ENCODE data around the gene FUT8.

- TF ChIP-seq CTCF (IDR thresholded peaks at IDR 0.05 in 2 of 3, conservative IDR thresholded peaks at IDR 0.05 in 1 of 3; ENCODE audit: borderline replicate concordance in 1 of 3, insufficient read depth in 1 of 3, low read depth in 2 of 3, low read length in 2 of 3), result no peak
- no peak for TF ChIP-seq CEBPB (IDR thresholded peaks at IDR 0.05; ENCODE audit: low read depth)
- no peak for TF ChIP-seq POLR2AphosphoS5 (IDR thresholded peaks at IDR 0.05; ENCODE audit: low read depth, low read length)
- no peak for TF ChIP-seq SRF (IDR thresholded peaks at IDR 0.05; ENCODE audit: low read depth)
- TF ChIP-seq POLR2A (IDR thresholded peaks at IDR 0.05; ENCODE audit: borderline replicate concordance, extremely low read depth, insufficient read depth, insufficient read length), result no peak
- no peak for TF ChIP-seq RAD21 (IDR thresholded peaks at IDR 0.05; ENCODE audit: low read depth)
- TF ChIP-seq EZH2 (IDR thresholded peaks at IDR 0.05), result no peak
- no peak for TF ChIP-seq MAX (IDR thresholded peaks at IDR 0.05)
- TF ChIP-seq EZH2phosphoT487 (IDR thresholded peaks at IDR 0.05; ENCODE audit: borderline replicate concordance), result no peak
- TF ChIP-seq ZFX (IDR thresholded peaks at IDR 0.05), result no peak
- no peak for TF ChIP-seq SIN3A (IDR thresholded peaks at IDR 0.05; ENCODE audit: low read depth)
- TF ChIP-seq ELF1 (IDR thresholded peaks at IDR 0.05; ENCODE audit: borderline replicate concordance, low read depth), result no peak
- TF ChIP-seq, protein P1, sequence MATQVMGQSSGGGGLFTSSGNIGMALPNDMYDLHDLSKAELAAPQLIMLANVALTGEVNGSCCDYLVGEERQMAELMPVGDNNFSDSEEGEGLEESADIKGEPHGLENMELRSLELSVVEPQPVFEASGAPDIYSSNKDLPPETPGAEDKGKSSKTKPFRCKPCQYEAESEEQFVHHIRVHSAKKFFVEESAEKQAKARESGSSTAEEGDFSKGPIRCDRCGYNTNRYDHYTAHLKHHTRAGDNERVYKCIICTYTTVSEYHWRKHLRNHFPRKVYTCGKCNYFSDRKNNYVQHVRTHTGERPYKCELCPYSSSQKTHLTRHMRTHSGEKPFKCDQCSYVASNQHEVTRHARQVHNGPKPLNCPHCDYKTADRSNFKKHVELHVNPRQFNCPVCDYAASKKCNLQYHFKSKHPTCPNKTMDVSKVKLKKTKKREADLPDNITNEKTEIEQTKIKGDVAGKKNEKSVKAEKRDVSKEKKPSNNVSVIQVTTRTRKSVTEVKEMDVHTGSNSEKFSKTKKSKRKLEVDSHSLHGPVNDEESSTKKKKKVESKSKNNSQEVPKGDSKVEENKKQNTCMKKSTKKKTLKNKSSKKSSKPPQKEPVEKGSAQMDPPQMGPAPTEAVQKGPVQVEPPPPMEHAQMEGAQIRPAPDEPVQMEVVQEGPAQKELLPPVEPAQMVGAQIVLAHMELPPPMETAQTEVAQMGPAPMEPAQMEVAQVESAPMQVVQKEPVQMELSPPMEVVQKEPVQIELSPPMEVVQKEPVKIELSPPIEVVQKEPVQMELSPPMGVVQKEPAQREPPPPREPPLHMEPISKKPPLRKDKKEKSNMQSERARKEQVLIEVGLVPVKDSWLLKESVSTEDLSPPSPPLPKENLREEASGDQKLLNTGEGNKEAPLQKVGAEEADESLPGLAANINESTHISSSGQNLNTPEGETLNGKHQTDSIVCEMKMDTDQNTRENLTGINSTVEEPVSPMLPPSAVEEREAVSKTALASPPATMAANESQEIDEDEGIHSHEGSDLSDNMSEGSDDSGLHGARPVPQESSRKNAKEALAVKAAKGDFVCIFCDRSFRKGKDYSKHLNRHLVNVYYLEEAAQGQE (IDR thresholded peaks at IDR 0.05; ENCODE audit: low read depth), result no peak
- no peak for TF ChIP-seq TCF7L2 (IDR thresholded peaks at IDR 0.05; ENCODE audit: borderline replicate concordance, extremely low read depth, insufficient read depth, insufficient read length)
Measured at GRCh38 chr14:65550779-65551643, 138.5 kb downstream of the FUT8 start.

Measured in HCT116 (cell line).